Stimulated activated CD4-positive, alpha-beta T cell treated with anti-CD3 and anti-CD28 coated beads, Interleukin-2, amount 100 ng/mL, for 48 hours (primary cell): Measurements from ENCODE around the gene ANAPC13.
A peak's percentile ranks its signal among the peaks of the same experiment; 100 is the strongest.

Source experiments
- DNase-seq, 2 donors: peaks; one replicate each; pipeline ENCODE4 v3.0.0-alpha.2; 2020

The ANAPC13 gene

GRCh38 chr3:134482622-134483021, 3.2 kb downstream of the ANAPC13 start:
- no peak for DNase-seq

GRCh38 chr3:134481166-134481565, 4.6 kb downstream of the ANAPC13 start:
- DNase-seq: no peak

- DNase-seq: no peak
Measured at GRCh38 chr3:134480546-134480945, 5.2 kb downstream of the ANAPC13 start.

GRCh38 chr3:134477938-134478337, 7.8 kb downstream of the ANAPC13 start:
- no peak for DNase-seq

GRCh38 chr3:134477002-134477401, 8.8 kb downstream of the ANAPC13 start:
- DNase-seq: no peak

GRCh38 chr3:134476306-134476705, 9.5 kb downstream of the ANAPC13 start:
- no peak for DNase-seq

GRCh38 chr3:134474956-134475355, 10.8 kb downstream of the ANAPC13 start:
- no peak for DNase-seq

- DNase-seq: peak; percentile 83 to 87
Measured at GRCh38 chr3:134473868-134474546, 11.8 kb downstream of the ANAPC13 start.

GRCh38 chr3:134472831-134473230, 13.0 kb downstream of the ANAPC13 start:
- DNase-seq: no peak

GRCh38 chr3:134471521-134472193, 14.1 kb downstream of the ANAPC13 start:
- no peak for DNase-seq

- no peak for DNase-seq
Measured at GRCh38 chr3:134468519-134468918, 17.3 kb downstream of the ANAPC13 start.

- no peak for DNase-seq
Measured at GRCh38 chr3:134466331-134466730, 19.5 kb downstream of the ANAPC13 start.

- no peak for DNase-seq
Measured at GRCh38 chr3:134464689-134465365, 21.0 kb downstream of the ANAPC13 start.

- no peak for DNase-seq
Measured at GRCh38 chr3:134464064-134464688, 21.6 kb downstream of the ANAPC13 start.

- no peak for DNase-seq
Measured at GRCh38 chr3:134463676-134464063, 22.1 kb downstream of the ANAPC13 start.

GRCh38 chr3:134462331-134462941, 23.3 kb downstream of the ANAPC13 start:
- DNase-seq: no peak

GRCh38 chr3:134460965-134461364, 24.8 kb downstream of the ANAPC13 start:
- no peak for DNase-seq

GRCh38 chr3:134459562-134459961, 26.2 kb downstream of the ANAPC13 start:
- DNase-seq: no peak

GRCh38 chr3:134458406-134458945, 27.3 kb downstream of the ANAPC13 start:
- DNase-seq: no peak

- DNase-seq: no peak
Measured at GRCh38 chr3:134457376-134458074, 28.3 kb downstream of the ANAPC13 start.

- no peak for DNase-seq
Measured at GRCh38 chr3:134453631-134454030, 32.2 kb downstream of the ANAPC13 start.

- DNase-seq: no peak
Measured at GRCh38 chr3:134449951-134450350, 35.8 kb downstream of the ANAPC13 start.
